GM19043 (cell line): ENCODE measurements around the gene FBXL2.
"Not testable (repeated sequence)": the region's sequence is repeated elsewhere in the genome, so short reads cannot be mapped to it uniquely, and the experiment has no call there.

Experiments
- ATAC-seq: cut with Tn5 transposase; IDR thresholded peaks from one replicate; pipeline ENCODE4 v1.9.1; 2021; ENCODE audit warnings: low read depth; ENCODE audit not compliant: unreplicated experiment

FBXL2 gene

GRCh38 chr3:33380653-33381052 is 103.4 kb downstream of the FBXL2 start:
- ATAC-seq, result no peak

DNA sequence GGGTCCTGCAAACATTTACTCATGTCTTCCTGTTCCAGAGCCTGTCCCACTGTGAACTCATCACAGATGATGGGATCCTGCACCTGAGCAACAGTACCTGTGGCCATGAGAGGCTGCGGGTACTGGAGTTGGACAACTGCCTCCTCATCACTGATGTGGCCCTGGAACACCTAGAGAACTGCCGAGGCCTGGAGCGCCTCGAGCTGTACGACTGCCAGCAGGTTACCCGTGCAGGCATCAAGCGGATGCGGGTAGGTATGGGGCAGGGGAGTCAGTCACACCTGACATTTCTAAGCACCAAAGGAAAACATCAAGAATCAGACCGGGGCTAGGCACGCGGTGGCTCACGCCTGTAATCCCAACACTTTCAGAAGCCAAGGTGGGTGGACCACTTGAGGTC is 106.7 kb downstream of the FBXL2 start:
- ATAC-seq, result no peak

DNA sequence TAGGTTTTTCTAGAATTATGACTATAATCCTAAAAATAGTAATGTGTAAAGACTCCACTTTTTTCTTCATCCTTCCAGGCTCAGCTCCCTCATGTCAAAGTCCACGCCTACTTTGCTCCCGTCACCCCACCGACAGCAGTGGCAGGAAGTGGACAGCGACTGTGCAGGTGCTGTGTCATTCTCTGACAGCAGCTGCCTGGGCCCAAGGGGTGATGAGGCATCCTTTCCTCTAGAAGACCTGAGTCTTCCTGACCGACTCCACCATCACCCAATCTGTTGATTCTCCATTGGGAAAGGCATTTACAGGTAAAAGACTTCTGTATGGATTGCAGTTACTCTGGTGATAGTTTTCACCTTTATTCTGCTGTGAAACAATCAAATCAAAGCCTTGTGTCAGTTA is 108.2 kb downstream of the FBXL2 start:
- ATAC-seq, result no peak

DNA sequence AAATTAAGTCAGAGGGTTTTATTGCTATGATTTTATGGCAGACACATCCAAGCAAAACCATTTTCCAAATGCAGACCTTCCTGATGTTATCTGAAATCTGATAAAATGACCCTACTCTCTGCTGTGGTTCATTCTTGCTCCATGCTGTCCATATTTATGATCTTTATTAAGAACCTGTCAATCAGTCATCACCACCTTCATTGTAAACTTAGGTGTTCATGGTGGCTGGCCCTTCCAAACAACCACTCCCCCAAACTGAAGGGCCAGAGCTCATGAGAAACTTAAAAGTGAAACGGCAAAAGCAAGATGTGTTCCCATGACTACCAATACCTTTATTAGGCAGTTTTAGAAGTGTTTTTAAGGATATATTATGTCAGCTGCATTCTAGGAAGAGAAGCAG is 109.4 kb downstream of the FBXL2 start:
- no peak for ATAC-seq

- ATAC-seq, result no peak
Observed at GRCh38 chr3:33388374-33389100, 111.3 kb downstream of the FBXL2 start.

DNA sequence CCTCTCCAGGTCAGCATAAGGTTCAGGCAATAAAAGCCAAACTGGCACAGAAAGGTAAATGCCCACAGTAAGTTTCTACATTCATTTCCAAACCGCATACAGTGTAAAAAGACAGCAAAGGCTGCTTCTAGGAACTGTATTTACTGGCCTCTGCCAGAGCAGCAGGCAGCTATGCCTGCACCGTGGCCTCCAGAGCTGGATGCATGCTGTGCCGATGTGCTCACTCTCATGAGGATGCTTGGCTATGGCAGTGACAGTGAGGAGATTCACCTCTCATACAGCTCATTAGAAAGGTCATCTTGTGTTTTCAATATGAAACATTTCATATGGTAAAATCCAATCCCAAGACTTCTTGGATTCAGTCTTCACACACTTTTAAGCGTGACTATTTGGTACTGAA is 112.7 kb downstream of the FBXL2 start:
- no peak for ATAC-seq

DNA sequence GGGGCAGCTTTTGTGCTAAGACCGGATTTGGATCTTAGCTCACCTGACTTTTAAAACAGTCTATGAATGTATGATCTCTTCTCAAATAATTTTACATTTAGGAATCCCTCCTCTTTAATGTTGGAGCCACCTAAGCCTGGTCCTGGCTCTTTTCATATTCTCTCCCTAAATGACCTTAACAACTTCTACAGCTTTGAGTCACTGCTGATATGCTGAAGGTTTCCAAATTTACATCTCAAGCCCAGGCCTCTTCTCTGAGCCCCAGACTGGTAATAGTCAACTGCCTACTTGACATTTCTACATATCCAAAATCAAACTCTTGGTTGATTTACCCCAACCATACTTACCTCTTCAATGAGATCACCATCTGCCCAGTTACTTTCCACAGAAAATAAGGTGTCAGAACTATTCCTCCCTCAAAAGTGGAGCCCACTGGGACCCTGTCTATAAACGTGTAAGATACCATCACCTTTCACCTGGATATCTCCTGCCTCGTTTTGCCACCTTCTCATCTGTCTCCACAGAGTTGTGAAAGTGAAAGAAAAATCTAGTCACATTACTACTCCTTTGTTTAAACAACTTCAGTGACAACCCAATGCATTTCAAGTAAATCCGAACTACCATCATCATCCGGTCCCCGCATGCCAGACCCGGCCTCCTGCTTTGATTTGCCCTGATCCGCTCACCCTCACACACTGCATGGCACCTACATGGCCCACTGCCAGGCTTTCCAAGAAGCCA is 114.2 kb downstream of the FBXL2 start:
- ATAC-seq, result no peak

- ATAC-seq, result no peak
Observed at GRCh38 chr3:33392144-33392543, 114.9 kb downstream of the FBXL2 start.

DNA sequence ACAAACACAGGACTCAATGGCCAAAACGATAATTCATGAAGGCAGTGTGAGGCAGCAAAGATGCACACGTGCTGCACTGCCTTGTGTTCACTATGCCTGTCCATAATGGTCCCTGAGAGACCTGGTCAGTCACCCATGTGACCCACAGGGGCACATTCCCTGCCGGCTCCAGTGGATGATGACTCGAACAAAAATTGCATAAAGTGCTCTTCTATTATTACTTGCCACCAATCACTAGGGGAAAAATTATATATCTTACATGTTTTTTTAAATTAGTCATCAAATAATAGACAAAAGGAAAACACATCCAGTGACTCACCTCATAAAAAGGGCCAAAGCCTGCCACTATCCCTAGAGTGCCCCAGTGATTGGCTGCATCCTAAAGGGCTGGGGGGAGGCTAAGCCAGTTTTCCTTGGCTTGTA is 115.5 kb downstream of the FBXL2 start:
- no peak for ATAC-seq

- ATAC-seq, result no peak
Observed at GRCh38 chr3:33394403-33395054, 117.3 kb downstream of the FBXL2 start.

- ATAC-seq, result no peak
Observed at GRCh38 chr3:33395900-33396299, 118.7 kb downstream of the FBXL2 start.

GRCh38 chr3:33398410-33398809 is 121.2 kb downstream of the FBXL2 start:
- no peak for ATAC-seq

DNA sequence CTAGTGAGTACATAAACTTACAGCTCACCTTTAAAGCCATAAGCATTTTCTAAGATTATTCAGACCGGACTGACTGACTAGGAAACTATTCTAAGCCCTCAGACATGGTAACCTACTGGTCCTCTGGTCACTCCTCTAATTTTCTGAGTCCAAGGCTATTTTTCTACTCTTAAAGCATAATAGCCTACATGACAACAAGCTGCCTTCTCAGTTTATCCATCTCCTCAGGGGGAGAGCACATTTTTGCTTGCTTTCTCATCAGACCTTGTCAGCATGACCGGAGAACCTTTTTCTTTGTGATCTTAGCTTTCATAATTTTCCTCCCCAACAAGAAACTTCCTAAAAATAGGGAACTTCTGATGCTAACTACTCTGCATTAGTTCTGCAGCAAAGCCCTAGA is 124.5 kb downstream of the FBXL2 start:
- no peak for ATAC-seq

GRCh38 chr3:33402936-33403335 is 125.7 kb downstream of the FBXL2 start:
- ATAC-seq, result no peak

DNA sequence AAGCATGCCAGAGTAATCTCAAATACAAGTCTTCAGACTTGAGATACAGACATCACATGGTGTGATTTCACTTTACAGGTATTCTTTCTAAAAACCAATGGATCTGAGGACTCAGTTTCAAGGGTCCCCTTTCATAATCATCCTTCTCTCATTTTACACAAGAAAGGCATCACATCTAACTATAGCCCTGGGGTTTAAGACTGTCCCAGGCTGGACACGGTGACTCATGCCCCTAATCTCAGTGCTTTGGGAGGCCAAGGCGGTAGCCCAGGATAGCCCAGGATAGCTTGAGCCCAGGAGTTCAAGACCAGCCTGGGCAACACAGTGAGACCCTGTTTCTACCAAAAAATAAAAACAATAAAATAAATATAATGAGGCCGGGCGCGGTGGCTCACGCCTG is 126.5 kb downstream of the FBXL2 start:
- no peak for ATAC-seq

- not testable (repeated sequence) for ATAC-seq
Observed at GRCh38 chr3:33410816-33411215, 133.6 kb downstream of the FBXL2 start.

- no peak for ATAC-seq
Observed at GRCh38 chr3:33417066-33417673, 139.9 kb downstream of the FBXL2 start.

DNA sequence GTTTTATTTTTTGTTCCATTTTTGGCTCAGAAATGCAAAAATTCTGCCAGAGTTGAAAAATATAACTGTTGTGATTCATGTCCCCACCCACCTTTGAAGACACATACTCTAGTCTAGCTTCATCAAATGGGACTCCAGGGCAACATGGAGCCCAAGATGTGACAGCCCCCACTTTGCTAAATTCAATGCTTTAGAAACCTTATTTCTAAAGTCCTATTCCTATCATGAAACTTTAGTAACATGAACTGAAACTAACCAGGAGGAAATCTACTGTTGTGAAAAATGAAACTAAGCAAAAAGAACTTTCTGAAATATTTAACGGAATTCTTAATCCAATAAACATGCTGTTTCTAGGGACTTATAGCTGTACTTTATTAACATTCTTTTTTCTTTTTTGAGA is 142.7 kb downstream of the FBXL2 start:
- no peak for ATAC-seq

- ATAC-seq, result no peak
Observed at GRCh38 chr3:33420966-33421365, 143.7 kb downstream of the FBXL2 start.

DNA sequence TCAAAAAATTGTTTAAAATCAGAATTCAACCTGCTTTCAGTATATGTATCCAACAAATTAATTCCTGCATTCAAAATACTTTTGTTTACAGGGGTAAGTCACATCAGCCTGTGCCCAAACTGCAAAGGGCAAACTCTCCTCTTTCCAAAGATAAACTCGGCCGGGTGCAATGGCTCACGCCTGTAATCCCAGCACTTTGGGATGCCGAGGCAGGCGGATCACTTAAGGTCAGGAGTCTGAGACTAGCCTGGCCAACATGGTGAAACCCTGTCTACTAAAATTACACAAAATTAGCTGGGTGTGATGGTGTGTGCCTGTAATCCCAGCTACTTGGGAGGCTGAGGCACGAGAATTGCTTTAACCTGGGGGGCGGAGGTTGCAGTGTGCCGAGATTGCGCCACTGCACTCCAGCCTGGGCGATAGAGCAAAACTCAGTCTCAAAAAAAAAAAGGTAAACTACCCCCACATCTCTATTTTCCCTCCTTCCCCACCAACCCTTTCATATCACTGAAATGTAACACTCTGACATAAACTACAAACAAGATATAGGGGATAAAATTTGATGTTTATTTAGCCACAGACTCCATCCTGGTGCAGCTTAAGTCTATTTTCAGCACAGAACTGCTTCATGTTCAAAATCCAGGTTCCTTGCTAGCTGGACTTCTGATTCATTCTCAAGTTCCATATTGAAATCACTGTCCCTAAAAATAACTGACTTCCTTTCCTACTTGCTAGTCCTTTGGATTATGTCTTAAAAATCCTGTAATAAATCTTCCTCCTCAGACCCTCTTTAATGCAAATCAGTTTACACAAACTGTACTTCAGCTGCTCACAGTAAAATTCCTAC is 147.6 kb downstream of the FBXL2 start:
- no peak for ATAC-seq
